ENCODE measurements around the gene CNTNAP5. TPM values are rescaled to one million over a fixed set of nuclear protein-coding genes. Genes with fewer than 3 reads are reported as not detected.

Gene CNTNAP5
- total and polyA plus RNA-seq, 2 of the 8 experiments (the other 6 are each of a cell fraction or from before 2014, with no cell fraction given): 0.11 to 0.76 TPM

DNA sequence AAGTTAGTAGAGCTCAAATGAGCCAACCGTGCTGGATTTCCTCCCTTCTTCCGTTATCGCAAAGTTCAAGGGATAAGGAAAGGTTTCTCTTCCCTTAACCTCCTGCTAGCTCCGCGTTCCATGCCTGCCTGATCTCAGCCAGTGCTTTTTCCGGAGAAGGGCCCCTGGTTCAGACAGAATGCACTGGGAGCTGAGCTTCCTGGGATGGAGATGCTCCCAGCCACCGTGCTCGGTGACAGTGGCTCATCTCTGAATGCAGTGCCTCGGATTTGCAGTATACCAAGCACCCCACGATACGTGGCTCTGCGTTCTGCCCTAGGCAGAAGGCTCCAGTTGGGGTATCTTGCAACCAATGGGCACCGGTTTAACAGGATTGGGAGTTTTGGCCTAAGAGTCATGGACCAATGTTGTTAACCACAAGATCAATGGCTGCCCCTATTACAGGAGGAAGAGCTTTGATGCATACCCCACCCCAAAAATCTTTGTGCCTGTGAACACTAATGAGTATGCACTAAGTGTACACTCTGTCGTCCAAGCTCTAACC lies 876 bp downstream of the CNTNAP5 start (continued):
- TF ChIP-seq TBP (IDR thresholded peaks at IDR 0.05; ENCODE audit: low read depth, low read length) (no peak), TAF7 (optimal IDR thresholded peaks at IDR 0.05; ENCODE audit: borderline replicate concordance, low read depth, low read length) (no peak), FOSL1 (IDR thresholded peaks at IDR 0.05; ENCODE audit: insufficient read depth, low read depth, low read length) (no peak)

Data from H1 (cell line).